COR-L47 (cell line): ENCODE measurements around the gene TAX1BP1.

Source experiments
- DNase-seq: peaks from one replicate; lab custom pipeline; 2025; lab: John Stamatoyannopoulos, UW

Gene TAX1BP1

DNA sequence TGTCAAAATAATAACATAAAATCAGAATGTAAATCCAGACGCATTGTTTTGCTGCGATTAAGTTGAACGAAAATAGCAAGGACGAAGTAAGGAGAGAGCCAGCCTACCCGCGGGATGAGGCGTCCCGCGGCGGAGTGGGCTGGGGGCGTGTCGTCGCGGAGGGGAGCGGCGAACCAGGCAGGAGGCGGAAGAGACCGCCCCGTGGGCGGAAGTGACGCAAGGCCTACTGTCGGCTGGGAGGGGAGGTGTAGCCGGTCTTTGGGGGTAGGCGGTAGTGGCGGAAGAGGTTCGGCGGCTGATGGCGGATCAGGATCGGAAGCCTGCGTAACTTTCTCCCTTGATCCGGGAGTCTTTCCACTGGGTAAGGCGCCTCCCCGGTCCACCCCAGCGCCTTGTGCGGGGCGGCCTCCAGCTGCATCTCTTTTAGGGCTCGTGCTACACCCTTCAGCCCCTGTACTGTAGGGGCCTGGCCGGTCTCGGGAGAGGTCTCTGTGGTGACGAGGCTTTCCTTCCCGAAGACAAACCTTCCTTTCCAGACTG lies at the start of gene TAX1BP1:
Gene TAX1BP1 (plus strand): TSS at position 254 of the 540 bp plus-strand sequence. CDS start 8,363 bp downstream, outside the sequence.
- peak; percentile 85 for DNase-seq

DNA sequence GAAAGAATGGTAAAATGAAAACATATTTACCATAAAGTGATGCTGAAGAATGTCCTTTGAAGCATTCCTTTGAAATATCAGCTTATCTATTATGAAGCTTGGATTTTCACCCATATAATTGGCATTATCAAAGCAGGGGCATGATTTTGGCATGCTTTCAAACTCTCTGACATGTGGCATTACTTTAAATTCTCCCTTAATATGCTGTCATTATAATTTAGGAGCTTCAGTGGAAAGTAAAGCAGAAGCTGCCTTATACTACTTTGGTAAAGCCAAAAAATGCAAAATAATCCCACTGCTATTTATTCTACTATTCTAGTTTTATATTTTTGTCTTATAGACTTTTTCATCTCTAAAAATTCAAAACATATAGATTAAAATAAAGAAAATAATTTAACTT lies 49.3 kb upstream of the TAX1BP1 start:
- no peak for DNase-seq

DNA sequence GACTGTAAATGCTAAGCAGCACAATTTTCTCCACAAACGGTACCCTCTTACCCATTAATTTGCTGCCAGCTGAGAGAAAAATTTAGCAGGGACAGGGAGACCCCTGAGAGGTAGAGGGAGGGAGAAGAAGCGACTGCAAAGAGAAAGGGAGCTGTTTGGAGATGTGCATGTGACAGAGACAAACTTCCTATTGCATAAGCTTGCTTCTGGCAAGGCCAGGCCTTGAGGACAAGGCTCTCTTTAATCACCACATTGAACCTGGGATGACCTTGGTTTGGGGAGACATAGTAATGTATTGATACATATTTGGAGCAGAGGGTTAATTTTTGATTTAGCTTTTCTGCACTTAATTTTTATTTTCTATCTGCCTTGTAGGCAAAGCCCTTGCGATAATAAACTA lies 46.2 kb upstream of the TAX1BP1 start:
- DNase-seq: no peak

DNA sequence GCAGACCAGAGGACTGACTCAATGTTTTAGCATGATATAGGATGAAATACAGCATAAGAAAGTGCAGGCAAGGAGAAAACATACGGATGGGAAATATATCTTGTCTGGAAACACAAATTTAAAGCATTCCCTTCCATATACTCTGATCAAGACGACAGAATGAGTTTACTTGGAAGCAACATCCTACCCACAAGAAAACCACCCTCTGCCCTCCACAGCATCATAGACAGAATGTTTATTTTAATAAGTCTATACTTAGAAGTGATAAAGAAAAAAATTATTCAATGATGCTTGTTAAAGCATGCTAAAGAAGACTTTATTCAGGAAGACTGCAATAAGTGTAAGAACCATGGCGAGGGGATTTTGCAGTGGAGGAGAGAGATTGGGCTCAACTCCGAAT lies 44.9 kb upstream of the TAX1BP1 start:
- DNase-seq: no peak

DNA sequence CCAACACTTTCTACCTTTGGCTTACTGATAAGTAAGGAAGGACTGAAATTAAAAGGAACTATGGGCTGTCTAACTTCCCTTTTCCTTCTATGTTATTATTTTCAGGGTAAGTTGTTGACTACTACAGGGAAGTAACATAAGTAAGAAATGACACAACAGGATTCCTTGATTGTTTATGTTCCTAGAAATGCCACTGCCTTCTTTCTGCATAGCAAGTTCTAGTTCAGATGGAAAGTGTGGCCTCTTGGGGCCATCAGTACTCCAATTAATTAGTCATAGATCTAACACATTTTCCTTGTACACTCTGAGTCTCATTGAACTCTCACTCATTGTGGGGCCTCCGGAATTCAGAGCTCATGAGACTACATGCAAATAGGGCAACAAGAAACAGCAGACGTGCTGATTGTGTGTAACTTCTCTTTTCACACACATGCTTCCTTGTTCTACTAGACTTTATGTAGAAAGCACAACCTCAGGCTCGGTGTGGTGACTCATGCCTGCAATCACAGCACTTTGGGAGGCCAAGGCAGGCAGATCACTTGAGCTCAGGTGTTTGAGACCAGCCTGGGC lies 42.0 kb upstream of the TAX1BP1 start:
- DNase-seq: no peak

DNA sequence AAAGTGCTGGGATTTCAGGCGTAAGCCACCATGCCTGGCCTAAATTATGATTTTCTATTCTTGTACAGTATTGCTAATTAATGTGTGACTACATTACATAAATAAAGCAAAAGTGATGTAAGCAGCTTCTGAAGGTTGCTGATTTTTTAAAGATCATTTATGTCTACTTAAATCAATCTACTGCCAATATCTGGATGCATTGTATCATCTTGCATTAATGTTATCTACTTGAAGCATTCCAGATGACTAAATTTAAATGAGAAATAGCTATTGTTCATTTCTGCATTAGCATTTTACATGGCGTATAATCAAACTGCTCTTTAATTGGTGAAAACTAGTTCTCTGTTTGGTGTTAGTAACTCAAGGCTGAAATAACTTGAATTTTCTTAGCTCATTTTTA lies 40.2 kb upstream of the TAX1BP1 start:
- no peak for DNase-seq

DNA sequence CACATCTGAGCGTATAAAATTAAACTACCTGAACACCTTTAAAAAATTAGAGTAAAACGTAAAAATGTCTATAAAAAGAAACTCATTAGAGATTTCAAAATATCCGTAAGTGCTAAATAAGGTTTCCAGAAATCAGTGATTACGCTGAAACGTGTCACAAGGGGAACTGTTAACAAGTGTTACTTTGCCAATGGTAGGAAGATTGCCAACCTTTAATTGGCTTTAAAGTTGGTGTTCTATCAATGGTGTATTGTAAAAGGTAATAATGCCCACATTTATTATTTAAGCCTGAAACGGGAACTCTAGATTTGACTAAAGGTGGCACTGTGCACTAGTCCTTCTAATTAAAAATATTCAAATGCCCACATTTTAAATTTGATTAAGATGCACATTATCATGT lies 39.5 kb upstream of the TAX1BP1 start:
- DNase-seq: no peak

DNA sequence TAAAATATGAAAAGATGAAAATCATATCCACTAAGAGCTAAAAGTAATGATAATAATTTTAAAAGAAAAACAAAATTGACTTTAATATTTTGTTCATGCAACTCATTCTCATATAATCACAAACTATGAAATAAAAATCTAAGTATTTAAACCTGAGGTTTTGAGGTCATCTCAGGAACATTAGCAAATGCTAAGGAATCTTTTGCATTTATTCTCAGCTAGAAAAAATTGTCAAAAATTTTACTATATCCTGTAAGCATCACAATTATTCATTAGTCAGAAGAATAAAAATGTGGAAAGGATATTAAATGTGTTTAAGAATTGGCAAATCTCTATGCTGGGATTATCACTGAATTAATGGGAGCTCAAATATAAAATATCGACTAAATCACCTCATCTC lies 36.8 kb upstream of the TAX1BP1 start:
- no peak for DNase-seq

DNA sequence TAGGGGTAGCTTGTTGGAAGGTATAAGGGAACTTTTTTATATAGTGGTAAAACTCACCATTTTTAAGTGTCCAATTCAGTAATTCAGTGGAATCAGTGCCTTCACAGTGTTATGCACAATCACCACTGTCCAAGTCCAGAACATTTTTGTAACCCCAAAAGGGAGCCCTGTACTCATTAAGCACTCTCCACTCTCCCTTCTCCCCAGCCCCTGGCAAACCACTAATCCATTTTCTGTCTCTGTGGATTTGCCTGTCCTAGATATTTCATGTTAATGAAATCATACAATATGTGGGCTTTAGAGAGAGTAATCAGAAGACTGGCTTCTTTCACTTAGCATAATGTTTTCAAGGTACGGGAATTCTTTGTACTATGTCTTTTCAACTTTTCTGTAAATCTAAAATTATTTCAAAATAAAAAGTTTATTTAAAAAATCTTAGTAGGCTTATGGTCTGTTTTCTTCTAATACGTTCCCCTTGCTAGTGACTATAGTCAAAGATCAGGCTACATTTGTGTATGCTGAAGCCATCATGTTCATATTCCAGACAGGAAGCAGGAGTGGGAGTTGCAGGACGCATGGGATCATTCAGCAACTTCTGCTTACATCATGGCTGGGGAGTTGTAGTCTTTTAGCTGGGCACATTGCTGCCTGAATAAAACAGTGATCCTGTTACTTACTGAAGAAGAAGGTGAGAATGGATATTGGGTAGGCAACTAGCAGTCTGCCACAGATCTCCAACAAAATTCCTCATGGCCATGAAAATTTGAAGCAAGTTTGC lies 35.4 kb upstream of the TAX1BP1 start:
- no peak for DNase-seq

DNA sequence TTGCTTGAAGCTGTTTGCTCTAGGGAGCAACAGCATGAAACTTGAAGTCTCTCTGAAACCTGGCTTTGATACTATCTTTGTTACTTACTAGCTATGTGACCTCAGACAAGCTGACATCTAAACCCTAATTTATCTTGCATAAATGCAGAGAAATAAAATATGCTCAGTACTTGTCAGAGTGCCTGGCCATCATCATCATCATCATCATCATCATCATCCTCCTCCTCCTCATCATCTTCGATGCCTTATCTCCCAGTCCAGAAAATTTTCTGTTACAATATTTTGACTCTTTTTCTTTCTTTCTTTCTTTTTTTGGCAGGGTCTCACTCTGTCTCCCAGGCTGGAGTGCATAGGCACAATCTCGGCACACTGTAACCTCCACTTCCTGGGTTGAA lies 34.8 kb upstream of the TAX1BP1 start:
- DNase-seq: no peak

DNA sequence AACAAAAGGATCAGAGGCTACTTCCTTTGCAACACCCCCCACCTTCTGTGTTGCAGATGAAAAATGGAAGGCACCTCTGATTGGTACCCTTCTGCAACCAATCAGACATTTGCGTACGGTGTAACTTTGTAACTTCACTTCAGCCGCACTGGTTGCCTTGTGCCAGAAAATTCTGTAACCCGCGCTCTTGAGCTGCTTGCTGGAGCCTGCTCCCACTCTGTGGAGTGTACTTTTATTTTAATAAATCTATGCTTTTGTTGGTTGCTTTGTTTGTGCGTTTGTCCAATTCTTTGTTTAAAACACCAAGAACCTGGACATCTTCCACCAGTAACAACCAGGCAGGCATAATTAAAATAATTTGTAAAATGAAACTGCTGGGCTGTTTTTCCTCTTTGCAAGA lies 31.5 kb upstream of the TAX1BP1 start:
- DNase-seq: peak; percentile 12

DNA sequence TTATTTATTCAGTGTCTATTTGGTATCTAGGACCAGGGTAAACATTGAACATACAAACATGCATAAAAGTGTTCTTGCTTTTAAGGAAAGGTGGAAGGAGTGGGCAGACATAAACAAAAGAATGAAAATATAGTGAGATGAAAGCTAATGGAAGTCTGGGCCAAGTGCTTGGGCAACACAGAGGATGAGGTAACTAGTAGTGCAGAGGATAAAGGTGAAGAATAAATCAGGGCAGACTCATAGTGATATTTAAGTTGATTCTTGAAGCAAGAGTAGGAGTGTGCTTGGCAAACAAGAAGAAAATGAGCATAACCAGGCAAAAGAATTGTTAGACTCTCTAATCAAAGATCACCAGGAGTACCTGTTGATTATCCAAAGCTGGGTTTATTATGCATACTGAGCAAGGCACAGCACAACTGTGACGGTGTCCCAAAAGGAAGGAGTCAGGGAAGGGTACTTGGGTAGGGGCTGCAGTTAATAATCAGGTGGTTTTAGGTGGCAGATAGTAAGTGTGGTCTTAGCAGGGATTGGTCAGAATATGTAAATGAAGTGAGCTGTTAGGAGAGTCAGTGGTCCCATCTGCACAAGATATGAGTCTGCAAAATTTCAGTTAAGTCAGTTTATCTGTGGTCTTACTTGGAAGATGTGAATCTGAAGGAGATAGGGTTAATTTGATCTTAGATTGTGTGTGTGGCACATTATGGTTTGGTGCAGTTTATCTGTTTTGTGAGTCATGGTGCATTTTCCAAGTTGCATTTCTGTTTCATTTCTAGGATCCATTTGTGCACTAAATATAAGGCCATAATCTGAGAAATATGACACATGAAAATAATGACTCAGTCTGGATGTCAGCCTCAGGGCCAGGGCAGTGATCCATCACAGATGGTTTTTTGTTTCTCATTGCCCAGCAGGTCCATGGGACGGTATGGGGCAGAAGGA lies 30.6 kb upstream of the TAX1BP1 start:
- no peak for DNase-seq

DNA sequence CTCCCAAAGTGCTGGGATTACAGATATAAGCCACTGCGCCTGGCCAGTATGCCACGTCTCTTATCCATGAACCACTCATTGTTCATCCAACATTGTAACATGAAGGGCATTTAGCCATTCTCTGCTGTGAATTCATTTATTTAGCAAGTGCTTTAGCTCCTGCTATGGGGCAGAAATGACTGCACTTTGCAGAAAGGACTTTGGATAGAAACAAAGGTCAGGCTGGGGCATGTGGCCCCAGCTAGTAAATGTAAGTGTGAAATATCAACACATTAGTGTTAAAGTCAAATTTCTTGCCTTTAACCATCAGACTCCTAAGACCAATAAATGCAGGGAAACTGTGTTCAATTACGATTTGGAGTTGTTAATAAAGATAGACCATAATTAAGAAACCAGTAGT lies 27.7 kb upstream of the TAX1BP1 start:
- DNase-seq: no peak

DNA sequence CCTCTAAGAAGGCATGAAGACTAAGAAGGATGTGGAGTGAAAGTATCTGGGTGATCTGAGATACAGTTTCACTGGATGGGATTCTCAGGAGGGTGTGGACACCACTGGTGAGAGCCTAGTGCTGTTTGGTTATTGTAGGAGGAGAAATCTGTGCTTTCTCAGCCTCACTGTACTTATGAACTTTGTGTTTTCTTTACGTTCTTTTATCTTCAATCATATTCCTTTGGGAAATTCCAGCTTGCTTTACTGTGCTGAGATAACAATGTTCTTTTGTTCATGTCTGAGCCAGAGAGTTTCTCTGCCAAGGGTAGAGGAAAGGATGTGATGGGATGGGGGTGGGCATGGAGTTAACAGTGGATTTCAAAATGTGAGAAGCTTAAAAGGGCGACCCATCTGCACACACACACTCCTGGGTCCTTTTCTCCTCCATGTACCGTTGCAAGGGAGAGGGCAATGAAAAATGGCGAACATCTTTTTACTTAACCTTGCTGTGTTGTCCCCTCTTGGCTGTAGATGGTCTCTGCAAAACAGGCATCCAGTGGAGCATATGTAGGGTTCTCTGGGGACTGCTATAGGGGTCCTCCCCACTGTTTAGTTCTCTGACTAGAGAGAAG lies 25.0 kb upstream of the TAX1BP1 start:
- no peak for DNase-seq

DNA sequence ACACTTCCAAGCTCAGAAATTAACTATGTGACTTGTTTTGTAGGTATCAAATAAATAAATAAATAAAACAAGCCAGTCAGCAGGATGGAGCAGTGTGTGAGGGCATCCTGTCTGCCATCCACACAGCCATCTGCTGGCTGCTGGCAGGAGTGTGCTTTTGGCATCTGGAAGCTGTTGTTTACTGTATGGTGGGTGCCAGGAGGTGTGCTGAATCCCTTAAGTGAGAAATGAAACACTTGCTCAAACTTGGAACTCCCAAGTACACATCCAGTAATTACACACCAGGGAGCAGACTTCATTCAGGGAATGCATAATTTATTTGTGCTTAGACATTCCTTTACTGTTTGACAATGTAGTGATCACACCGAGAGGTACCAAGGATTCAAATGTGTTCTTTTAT lies 16.9 kb upstream of the TAX1BP1 start:
- DNase-seq: peak; percentile 42

DNA sequence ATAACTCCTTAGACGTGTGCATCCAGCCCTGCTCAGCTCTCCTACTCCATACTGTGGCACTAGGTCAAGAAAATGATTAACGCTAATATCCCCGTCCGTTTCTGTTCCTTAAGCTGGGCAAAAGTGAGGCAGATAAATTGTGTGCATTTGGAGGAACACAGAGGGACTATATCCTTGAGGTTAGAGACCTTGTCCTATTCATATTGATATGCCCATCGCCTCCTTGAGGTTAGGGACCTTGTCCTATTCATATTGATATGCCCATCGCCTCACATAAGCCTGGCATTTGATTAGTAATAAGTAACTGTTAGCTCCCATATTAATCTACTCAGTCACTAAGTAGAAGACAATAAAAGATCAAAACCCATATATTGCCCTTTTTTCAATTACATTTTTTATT lies 12.9 kb upstream of the TAX1BP1 start:
- no peak for DNase-seq

DNA sequence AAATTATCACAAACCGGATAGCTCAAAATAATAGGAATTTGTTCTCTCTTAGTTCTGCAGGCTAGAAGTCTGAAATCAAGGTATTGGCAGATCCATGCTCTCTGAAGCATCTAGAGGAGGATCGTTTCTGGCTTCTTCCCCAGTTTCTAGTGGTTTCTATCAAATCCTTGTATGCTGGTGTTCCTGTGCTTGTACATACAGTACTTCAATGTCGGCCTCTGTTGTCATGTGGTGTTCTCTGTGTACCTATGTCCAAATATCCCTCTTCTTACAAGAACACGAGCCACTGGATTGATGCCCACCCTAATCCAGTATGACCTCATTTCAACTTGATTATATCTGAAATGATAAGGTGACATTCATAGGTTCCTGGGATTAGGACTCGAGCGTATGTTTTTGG lies 9.8 kb upstream of the TAX1BP1 start:
- no peak for DNase-seq

DNA sequence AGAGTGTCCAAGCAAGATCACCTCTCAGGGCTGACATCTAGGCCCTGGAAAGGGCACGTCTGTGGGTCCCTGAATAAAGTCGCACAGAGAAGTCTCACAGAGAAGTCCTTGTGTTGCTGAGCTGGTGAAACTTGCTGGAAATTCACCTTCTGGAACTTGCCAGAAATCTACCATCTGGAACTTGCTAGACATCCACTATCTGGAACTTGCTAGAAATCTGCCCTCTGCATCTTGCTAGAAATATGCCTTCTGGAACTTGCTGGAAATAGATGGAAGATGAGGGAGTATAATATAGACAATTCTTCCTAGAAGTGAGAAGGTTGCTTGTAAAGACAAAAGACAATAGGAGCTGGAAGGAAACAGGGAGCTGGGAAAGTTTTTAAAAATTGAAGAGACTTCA lies 5.4 kb upstream of the TAX1BP1 start:
- DNase-seq: no peak

DNA sequence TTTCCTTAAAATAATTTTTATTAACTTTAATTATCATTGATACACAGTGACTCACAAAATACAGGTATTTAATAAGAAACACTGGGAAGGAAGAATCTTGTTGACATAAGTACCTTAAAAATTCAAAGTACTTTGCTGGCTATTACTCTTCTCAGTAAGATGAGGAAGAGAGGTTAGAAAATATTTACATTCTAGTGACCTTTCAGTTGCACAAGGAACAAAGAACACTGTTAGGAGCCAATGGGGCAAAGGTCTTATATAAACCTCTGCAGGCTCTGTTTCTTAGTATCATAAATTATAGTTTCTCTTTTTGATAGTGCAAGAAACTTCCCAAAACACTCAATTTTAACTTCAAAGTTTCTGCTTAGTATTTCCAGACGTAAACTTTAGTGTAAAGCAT lies 4.8 kb upstream of the TAX1BP1 start:
- DNase-seq: no peak

DNA sequence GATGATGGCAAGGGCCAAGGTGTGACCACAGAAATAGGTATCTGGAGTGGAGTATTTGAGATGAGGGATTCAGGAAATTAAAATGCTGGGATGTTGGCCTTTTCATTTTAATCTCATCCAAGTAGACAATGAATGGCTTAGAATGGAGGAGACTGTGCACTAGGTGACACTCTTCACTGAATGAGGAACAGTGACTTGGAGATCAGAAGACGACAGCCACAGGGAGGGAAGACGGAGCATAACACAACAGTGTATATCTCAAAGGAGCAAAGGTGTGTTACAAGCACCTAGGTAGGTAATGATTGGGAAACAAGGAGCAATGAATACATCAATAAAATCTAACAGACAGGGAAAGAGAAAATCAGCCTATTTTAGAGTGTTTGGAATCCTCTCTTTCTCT lies 4.1 kb upstream of the TAX1BP1 start:
- no peak for DNase-seq

DNA sequence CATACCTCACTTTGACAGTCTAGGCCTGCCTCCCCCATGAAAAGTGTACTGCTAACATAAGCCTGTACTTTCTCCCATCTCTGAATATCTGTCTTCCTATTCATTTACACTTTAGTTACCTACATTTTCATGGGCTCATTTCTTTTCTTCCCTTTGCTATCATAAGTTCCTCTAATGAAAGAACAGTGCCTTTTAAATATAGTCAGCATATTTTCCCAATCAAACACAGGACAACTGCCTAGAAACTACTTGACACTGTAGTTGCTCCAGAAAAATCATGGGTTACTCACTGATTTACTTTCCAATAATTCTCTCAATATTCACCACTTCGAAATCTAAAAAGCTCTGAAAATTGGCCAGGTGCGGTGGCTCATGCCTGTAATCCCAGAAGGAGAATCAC lies 2.8 kb upstream of the TAX1BP1 start:
- DNase-seq: no peak

DNA sequence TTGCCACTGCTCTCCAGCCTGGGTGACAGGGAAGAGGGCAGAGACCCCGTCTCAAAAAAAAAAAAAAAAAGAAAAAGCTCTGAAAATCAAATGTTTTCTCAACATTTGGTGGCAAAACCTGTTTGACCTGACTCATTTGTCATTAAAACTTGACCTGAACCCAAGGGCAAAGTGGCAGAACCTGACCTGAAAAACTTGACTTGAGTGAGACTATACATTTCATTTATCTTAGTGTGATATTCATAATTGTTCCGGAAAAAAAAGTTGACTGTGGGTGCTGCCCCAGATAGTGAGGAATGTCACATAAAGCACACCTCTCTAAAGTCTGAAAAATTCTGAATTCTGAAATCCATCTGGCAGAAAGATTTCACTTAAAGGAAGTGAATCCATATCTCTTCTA lies 2.3 kb upstream of the TAX1BP1 start:
- no peak for DNase-seq
